ENCODE measurements around the gene FOXL2. TPM values are rescaled to one million over a fixed set of nuclear protein-coding genes. Genes with fewer than 3 reads are reported as not detected.

The FOXL2 gene
- total RNA-seq, 1 donor from 2014 or later: 0.09 TPM

- no peak for DNase-seq (ENCODE audit: low read depth, low spot score)
- no peaks in the 10 kb centered on the region for H3K36me3 Mint-ChIP-seq (ENCODE audit: low read depth)
- H3K27me3 Mint-ChIP-seq (ENCODE audit: low read depth): peaks cover 1% of the 10 kb centered on the region
- H3K9me3 Mint-ChIP-seq: no peaks in the 10 kb centered on the region
- no peak overlapping the region for H3K27ac Mint-ChIP-seq (ENCODE audit: unreplicated experiment)
- no peak overlapping the region for H3K4me3 Mint-ChIP-seq
- peaks cover 1% of the 10 kb centered on the region for H3K4me1 Mint-ChIP-seq
- TF ChIP-seq, protein P1, sequence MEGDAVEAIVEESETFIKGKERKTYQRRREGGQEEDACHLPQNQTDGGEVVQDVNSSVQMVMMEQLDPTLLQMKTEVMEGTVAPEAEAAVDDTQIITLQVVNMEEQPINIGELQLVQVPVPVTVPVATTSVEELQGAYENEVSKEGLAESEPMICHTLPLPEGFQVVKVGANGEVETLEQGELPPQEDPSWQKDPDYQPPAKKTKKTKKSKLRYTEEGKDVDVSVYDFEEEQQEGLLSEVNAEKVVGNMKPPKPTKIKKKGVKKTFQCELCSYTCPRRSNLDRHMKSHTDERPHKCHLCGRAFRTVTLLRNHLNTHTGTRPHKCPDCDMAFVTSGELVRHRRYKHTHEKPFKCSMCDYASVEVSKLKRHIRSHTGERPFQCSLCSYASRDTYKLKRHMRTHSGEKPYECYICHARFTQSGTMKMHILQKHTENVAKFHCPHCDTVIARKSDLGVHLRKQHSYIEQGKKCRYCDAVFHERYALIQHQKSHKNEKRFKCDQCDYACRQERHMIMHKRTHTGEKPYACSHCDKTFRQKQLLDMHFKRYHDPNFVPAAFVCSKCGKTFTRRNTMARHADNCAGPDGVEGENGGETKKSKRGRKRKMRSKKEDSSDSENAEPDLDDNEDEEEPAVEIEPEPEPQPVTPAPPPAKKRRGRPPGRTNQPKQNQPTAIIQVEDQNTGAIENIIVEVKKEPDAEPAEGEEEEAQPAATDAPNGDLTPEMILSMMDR (conservative IDR thresholded peaks at IDR 0.05): no peak
These were observed 37.0 kb downstream of the FOXL2 start for GRCh38 chr3:138909904-138910303.

DNA sequence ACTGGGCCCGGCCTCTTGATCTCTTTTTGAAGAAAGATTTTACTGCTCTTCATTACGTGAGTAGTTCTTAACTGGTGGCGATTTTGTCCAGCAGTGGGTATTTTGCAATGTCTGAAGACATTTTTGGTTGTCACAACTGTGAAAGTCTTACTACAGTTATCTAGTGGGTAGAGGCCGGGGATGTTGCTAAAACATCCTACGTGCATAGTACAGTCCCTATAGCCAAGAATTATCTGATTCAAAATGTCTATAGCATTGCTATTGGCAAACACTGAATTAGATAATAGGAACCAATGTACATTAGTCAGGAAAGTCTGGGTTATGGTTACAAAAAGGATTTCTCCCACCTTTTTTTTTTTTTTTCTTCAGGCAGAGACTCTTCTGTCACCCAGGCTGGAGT lies 38.1 kb downstream of the FOXL2 start:
- Mint-ChIP-seq H3K36me3 (ENCODE audit: low read depth) (no peaks in the 10 kb centered on the region), H3K4me1 (no peaks in the 10 kb centered on the region), H3K4me3 (no peak overlapping the region), H3K27me3 (ENCODE audit: low read depth) (no peaks in the 10 kb centered on the region), H3K27ac (ENCODE audit: unreplicated experiment) (no peak overlapping the region), H3K9me3 (no peaks in the 10 kb centered on the region)
- DNase-seq (ENCODE audit: low read depth, low spot score): no peak
- TF ChIP-seq, protein P1 (conservative IDR thresholded peaks at IDR 0.05): no peak

DNA sequence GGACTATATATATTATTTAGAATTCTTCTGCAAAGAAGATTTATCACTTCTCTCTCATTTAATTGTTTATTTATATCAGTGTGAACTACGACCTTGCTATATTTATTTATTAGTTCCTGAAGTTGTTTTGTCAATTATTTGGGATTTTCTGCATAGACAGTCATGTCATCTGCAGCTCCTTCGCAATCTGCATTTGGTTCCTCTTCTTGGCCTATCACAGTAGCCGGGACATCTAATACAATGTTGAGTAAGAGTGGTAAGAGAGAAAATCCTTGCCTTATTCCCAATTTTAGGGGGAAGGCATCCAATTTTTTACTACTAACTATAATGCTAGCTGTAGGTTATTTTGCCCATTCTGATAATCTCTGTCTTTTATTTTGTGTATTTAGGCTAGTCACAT lies 39.4 kb downstream of the FOXL2 start:
- H3K4me1 Mint-ChIP-seq: no peaks in the 10 kb centered on the region
- H3K9me3 Mint-ChIP-seq: no peaks in the 10 kb centered on the region
- H3K27ac Mint-ChIP-seq (ENCODE audit: unreplicated experiment): no peak overlapping the region
- no peak overlapping the region for H3K4me3 Mint-ChIP-seq
- no peaks in the 10 kb centered on the region for H3K27me3 Mint-ChIP-seq (ENCODE audit: low read depth)
- no peak for DNase-seq (ENCODE audit: low read depth, low spot score)
- H3K36me3 Mint-ChIP-seq (ENCODE audit: low read depth): no peaks in the 10 kb centered on the region
- TF ChIP-seq, protein P1 (conservative IDR thresholded peaks at IDR 0.05): no peak

DNA sequence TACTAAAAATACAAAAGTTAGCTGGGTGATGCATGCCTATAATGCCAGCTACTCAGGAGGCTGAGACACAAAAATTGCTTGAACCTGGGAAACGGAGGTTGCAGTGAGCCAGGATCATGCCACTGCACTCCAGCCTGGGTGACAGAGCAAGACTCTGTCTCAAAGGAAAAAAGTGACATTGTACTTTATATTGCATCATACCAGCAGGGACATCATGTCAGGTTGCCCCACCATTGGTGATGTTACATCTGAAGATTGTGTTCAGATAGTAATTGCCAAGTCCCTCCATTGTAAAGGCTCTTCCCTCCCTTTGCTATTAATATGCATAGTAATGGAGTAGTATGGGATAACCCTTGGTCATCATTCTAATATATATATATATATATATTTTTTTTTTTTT lies 44.8 kb downstream of the FOXL2 start:
- no peak overlapping the region for H3K27ac Mint-ChIP-seq (ENCODE audit: unreplicated experiment)
- H3K36me3 Mint-ChIP-seq (ENCODE audit: low read depth): no peaks in the 10 kb centered on the region
- H3K4me1 Mint-ChIP-seq: no peaks in the 10 kb centered on the region
- no peaks in the 10 kb centered on the region for H3K27me3 Mint-ChIP-seq (ENCODE audit: low read depth)
- H3K9me3 Mint-ChIP-seq: no peaks in the 10 kb centered on the region
- no peak overlapping the region for H3K4me3 Mint-ChIP-seq
- DNase-seq (ENCODE audit: low read depth, low spot score): no peak
- TF ChIP-seq, protein P1 (conservative IDR thresholded peaks at IDR 0.05): no peak

DNA sequence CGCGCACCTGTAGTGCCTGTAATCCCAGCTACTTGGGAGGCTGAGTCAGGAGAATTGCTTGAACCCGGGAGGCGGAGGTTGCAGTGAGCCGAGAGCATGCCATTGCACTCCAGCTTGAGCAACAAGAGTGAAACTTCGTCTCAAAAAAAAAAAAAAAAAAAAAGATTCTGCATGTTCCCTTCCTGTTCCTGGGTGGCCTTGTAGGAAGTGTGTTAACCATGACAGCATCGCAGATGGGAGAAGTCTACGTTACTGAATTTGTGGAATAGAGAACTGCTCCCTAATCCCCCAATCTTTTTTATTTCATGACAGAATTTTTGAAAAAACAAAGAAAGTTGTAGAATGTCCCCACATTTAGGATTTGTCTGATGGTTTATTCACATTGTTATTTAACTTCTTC lies 45.4 kb downstream of the FOXL2 start:
- no peaks in the 10 kb centered on the region for H3K36me3 Mint-ChIP-seq (ENCODE audit: low read depth)
- no peaks in the 10 kb centered on the region for H3K27me3 Mint-ChIP-seq (ENCODE audit: low read depth)
- no peaks in the 10 kb centered on the region for H3K4me1 Mint-ChIP-seq
- H3K4me3 Mint-ChIP-seq: no peak overlapping the region
- no peaks in the 10 kb centered on the region for H3K9me3 Mint-ChIP-seq
- no peak overlapping the region for H3K27ac Mint-ChIP-seq (ENCODE audit: unreplicated experiment)
- no peak for DNase-seq (ENCODE audit: low read depth, low spot score)
- TF ChIP-seq, protein P1 (conservative IDR thresholded peaks at IDR 0.05): no peak

Data from neural crest cell (in vitro differentiated cells).